ENCODE measurements around the gene PARD3. TPM values are rescaled to one million over a fixed set of nuclear protein-coding genes. Genes with fewer than 3 reads are reported as not detected.

Gene PARD3
- total RNA-seq, 1 donor from 2014 or later = 0.11 TPM

DNA sequence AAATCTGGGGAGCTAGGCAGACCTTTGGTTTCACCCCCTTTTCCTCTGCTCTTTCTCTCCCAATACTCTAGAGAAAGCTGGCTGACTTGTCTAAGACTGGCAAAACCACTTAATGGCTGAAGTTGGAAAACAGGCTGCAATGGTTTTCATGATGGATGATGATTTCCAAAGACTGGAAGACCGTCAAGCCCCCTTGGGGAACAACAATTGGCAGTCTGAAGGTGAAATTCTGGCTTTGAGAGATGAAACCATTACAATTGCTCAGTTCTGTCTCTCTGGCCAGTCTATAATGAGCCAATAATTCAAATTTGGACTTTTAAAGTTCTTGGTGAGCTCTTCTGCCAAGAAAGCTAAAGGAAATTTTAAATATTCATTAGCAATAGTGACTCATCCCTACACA, 680.5 kb downstream of the PARD3 start:
- Mint-ChIP-seq H3K9me3 (no peaks in the 10 kb centered on the region), H3K27me3 (no peaks in the 10 kb centered on the region), H3K4me1 (no peaks in the 10 kb centered on the region), H3K27ac (no peak overlapping the region), H3K4me3 (no peak overlapping the region), H3K36me3 (ENCODE audit: low read depth) (no peaks in the 10 kb centered on the region)
- CTCF ChIA-PET = no interaction called here
- ATAC-seq (ENCODE audit: low read depth) (no peak), DNase-seq (no peak)
- intact Hi-C loops (cut with micrococcal nuclease) = no loop called here
- TF ChIP-seq, protein P1, sequence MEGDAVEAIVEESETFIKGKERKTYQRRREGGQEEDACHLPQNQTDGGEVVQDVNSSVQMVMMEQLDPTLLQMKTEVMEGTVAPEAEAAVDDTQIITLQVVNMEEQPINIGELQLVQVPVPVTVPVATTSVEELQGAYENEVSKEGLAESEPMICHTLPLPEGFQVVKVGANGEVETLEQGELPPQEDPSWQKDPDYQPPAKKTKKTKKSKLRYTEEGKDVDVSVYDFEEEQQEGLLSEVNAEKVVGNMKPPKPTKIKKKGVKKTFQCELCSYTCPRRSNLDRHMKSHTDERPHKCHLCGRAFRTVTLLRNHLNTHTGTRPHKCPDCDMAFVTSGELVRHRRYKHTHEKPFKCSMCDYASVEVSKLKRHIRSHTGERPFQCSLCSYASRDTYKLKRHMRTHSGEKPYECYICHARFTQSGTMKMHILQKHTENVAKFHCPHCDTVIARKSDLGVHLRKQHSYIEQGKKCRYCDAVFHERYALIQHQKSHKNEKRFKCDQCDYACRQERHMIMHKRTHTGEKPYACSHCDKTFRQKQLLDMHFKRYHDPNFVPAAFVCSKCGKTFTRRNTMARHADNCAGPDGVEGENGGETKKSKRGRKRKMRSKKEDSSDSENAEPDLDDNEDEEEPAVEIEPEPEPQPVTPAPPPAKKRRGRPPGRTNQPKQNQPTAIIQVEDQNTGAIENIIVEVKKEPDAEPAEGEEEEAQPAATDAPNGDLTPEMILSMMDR (IDR thresholded peaks at IDR 0.05) = no peak
- POLR2A ChIA-PET = no interaction called here

DNA sequence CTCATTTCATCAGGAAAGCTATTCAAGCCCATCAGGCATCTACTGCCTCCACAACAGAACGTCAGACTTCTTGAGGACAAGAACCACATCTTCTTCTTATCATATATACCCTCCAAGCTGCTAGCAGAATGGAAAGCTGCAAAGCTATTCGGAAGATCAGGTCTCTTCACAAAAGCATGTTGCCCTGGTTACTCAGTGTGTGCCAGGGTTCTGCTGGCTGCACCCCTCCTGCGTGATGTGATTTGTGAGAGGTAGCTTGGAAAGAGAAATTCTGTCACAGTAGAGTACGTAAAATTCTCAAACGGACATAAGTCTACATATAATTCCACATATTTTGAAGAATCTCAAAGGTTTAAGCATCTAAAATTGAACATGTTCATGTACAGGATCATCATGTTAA, 681.7 kb downstream of the PARD3 start:
- no peak overlapping the region for H3K4me3 Mint-ChIP-seq
- intact Hi-C loops (cut with micrococcal nuclease) = no loop called here
- no peaks in the 10 kb centered on the region for H3K27me3 Mint-ChIP-seq
- TF ChIP-seq, protein P1 (IDR thresholded peaks at IDR 0.05) = no peak
- no peak overlapping the region for H3K27ac Mint-ChIP-seq
- ChIA-PET CTCF (no interaction called here), POLR2A (no interaction called here)
- H3K9me3 Mint-ChIP-seq = no peaks in the 10 kb centered on the region
- DNase-seq = no peak
- no peaks in the 10 kb centered on the region for H3K4me1 Mint-ChIP-seq
- no peaks in the 10 kb centered on the region for H3K36me3 Mint-ChIP-seq (ENCODE audit: low read depth)
- ATAC-seq (ENCODE audit: low read depth) = no peak

DNA sequence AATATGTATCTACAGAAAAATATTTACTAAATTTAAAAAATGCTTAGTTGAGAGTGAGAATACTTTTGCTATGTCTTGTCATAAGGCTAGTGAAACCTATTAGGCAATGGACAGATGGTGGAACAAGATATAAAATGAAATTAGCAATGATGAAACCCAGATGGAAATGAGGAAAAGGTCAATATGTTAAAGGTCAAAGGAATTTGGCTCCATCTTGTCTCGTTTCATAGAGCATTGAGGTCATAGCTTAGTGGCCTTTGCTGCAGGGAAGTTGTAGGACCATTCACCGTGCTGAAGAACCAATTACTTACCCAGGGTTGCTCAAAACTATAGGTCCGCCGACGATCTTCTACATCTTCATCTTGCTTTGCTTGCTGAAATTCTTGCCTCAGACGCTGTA, 683.9 kb downstream of the PARD3 start:
- DNase-seq (no peak), ATAC-seq (ENCODE audit: low read depth) (no peak)
- intact Hi-C loops (cut with micrococcal nuclease) = no loop called here
- TF ChIP-seq, protein P1 (IDR thresholded peaks at IDR 0.05) = no peak
- Mint-ChIP-seq H3K9me3 (no peaks in the 10 kb centered on the region), H3K36me3 (ENCODE audit: low read depth) (no peaks in the 10 kb centered on the region), H3K4me1 (no peaks in the 10 kb centered on the region), H3K4me3 (no peak overlapping the region), H3K27me3 (no peaks in the 10 kb centered on the region), H3K27ac (no peak overlapping the region)
- ChIA-PET POLR2A (no interaction called here), CTCF (no interaction called here)

DNA sequence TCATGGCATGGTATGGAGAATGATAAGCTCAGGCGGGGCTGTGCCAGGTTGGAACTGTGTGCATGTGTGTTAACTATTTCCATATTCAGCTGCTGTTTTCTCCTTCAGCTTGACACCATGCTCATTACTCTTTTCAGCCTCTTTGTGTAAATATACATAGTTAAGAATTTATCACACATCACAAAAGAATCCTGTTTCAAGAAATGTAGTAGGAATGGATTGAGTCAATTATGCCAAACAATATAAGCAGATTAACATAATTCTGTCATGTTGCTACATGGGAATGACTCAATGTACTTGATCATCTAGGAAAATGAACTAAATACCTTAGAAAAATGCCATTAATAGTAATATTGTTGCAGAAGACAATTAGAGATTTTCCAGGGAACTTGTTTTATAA, 687.4 kb downstream of the PARD3 start:
- H3K9me3 Mint-ChIP-seq = no peaks in the 10 kb centered on the region
- H3K27ac Mint-ChIP-seq = no peak overlapping the region
- no peak for DNase-seq
- ChIA-PET POLR2A (no interaction called here), CTCF (no interaction called here)
- intact Hi-C loops (cut with micrococcal nuclease) = no loop called here
- H3K4me3 Mint-ChIP-seq = no peak overlapping the region
- ATAC-seq (ENCODE audit: low read depth) = no peak
- TF ChIP-seq, protein P1 (IDR thresholded peaks at IDR 0.05) = no peak
- H3K4me1 Mint-ChIP-seq = no peaks in the 10 kb centered on the region
- no peaks in the 10 kb centered on the region for H3K27me3 Mint-ChIP-seq
- no peaks in the 10 kb centered on the region for H3K36me3 Mint-ChIP-seq (ENCODE audit: low read depth)

DNA sequence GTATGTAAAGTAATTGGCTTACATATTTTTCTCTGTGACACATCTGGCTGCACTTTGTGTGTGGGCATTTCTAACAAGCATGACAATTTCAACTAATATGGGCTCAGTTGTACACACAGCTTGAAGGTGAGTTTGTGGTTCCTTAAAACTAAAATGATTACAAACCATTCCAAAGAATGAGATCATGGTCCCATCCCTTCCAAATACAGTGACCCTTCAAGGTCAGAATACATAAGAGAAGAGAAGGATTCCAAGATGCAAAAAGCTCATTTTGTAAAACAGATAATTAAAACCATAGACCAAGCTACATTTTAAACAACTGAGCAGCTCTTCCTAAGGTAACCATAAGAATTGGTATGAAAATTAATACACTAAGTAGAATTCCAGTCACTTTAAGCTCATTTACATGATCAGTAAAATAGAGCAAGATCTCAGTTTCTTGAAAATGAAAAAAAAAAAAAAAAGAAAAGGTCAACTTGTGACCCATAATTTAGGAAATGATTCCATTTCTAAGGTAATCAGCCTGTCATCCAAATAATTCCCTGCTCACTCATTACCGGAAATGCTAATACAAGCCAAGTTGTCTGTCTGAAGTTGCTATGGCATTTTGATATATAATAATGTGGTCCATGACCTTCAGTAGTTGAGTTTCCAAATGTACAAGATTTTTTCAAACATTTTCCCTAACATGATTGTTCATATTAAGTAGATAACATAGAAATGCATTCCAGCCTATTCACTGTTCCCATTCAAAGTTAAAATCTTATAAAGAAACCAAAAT, 688.5 kb downstream of the PARD3 start:
- no peak overlapping the region for H3K4me3 Mint-ChIP-seq
- ATAC-seq (ENCODE audit: low read depth) (no peak), DNase-seq (no peak)
- POLR2A ChIA-PET = no interaction called here
- H3K36me3 Mint-ChIP-seq (ENCODE audit: low read depth) = no peaks in the 10 kb centered on the region
- TF ChIP-seq, protein P1 (IDR thresholded peaks at IDR 0.05) = no peak
- no peaks in the 10 kb centered on the region for H3K27me3 Mint-ChIP-seq
- intact Hi-C loops (cut with micrococcal nuclease) = no loop called here
- CTCF ChIA-PET = no interaction called here
- H3K27ac Mint-ChIP-seq = no peak overlapping the region
- no peaks in the 10 kb centered on the region for H3K4me1 Mint-ChIP-seq
- H3K9me3 Mint-ChIP-seq = no peaks in the 10 kb centered on the region

Measured in activated B cell treated with CpG ODN at 0.5 μM for 24 hours (primary cell).